ENCODE measurements around the gene ZFAND2A.

The ZFAND2A gene

DNA sequence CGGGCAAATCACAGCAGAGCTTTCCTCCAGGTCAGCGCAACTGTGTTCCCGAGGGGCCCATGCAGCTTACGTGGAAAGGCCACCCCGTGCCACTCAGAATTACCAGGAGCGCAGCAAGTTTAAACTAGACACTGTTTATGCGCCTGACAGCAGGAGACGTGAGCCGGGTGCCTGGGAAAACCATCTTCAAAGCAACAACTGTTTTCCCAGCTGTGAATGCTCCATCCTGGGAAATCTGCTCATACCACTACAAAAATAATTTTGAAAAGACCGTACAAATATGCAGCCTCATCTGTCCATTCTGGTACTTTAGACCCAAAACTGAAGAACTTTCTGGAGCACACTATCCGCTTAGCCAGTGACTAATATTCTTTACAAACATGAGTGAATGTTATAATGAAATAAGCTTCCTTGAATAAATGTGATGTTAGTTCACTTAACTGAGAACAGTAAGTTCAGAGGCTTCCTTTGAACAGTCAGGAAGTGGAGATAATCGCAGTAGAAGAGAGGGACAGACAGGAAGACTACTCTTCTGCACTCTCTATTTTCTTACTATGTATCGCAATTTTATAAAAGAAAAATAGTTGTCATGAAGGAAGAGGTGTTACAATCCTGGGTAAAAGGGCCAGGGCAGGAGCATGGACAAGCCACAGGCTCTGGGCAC lies 55.3 kb downstream of the ZFAND2A start:
- no peak for DNase-seq

DNA sequence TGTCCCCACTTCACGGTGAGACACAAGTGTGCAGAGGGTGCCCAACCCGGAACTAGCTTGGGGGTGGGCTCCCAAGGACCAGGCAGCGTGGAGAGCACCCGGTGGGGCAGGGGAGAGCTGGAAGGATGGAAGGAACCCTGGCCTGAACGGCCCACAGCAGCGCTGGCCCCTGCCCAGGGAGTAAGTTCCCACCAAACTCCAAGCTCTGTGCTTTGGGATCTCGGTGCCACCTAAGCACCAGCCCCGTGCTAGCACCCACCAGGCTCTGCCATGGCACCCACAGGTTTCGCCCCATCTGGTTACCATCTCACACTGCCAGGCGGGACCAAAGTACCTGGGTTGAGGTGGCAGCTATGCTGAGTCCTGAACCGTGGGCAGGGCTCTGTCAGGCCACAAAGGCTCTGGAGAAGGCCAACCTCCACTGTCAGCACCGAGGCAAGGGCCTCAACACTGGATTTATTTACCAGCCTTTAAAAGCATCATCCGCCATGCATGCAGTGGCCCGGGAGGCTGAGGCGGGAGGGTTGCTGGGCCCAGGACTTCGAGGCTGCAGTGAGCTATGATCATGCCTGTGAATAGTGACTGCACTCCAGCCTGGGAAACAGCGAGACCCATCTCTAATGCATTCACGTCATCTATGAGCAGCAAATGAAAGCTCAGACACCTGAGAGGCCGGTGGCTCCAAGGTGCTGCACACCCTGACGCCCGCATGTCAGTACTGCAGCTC lies 56.0 kb downstream of the ZFAND2A start:
- DNase-seq: no peak

DNA sequence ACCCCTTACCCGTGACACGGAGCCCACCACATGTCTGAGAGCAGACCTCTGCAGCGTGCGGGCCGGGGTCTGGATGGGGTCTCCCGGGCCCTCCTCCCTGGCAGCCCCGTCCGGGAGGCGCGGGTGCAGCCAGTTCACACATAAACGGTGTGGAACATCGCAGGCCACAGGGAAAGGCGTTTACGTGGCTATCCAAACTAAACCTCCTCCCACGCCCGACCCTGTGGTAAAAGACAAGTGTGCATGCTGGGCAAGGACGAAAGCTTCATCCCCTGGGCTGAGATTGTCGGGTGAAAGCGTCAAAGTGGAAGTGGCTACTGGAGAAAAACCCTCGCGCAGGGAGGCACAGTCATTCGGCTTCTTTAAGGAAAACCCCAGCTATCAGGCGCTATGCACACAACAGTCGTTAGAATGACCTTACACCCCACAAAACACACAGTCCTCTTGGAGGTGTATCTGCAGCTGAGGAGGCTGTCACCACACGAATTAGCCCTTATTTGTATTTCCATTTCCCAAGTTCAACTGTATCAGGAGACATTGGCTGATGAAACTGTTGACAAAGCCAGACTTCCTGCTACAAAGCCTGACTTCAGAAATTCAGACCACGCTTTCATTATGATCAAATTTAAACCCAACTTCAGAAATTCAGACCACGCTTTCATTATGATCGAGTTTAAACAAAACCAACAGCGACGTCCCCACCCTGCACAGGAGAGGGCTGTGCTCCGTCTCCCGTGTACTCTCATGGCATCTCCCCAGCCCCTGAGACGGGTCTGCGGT lies 56.8 kb downstream of the ZFAND2A start:
- peak; percentile 20 to 31 for DNase-seq

All from stimulated activated CD4-positive, alpha-beta T cell treated with anti-CD3 and anti-CD28 coated beads, Interleukin-2, amount 100 ng/mL, for 24 hours (primary cell).